PFSK-1 (cell line): ENCODE results near the gene CORO2B.

Experiments used
- FOXP2 ChIP-seq: optimal IDR thresholded peaks from 2 replicates; pipeline ENCODE3; 2011; ENCODE audit warnings: borderline replicate concordance, control low read depth, inconsistent platforms; ENCODE audit not compliant: insufficient read depth; ENCODE audit errors: extremely low read length, extremely low read depth
- POLR2AphosphoS5 ChIP-seq: IDR thresholded peaks from 2 replicates; pipeline ENCODE4 v1.6.1; 2012; ENCODE audit warnings: low read depth, mild to moderate bottlenecking, control low read depth, low read length, moderate library complexity
- SIN3A ChIP-seq: IDR thresholded peaks from 2 replicates; pipeline ENCODE4 v1.6.1; 2012; ENCODE audit warnings: mild to moderate bottlenecking, low read length, moderate library complexity, borderline replicate concordance; ENCODE audit not compliant: insufficient read depth
- TAF1 ChIP-seq: IDR thresholded peaks from 2 replicates; pipeline ENCODE4 v1.6.1; 2012; ENCODE audit warnings: low read length, control low read depth, borderline replicate concordance; ENCODE audit not compliant: insufficient read depth
- TF ChIP-seq, protein P1 (sequence below), 2 experiments: IDR thresholded peaks; 2 replicates each; pipeline versions ENCODE4 v1.6.1 to v1.8.0; 2011 to 2012; ENCODE audit warnings: low read depth in 2 of 2, low read length in 2 of 2, control low read depth in 1 of 2, inconsistent platforms in 1 of 2, mild to moderate bottlenecking in 1 of 2, moderate library complexity in 1 of 2; ENCODE audit not compliant: insufficient read depth in 1 of 2

The CORO2B gene

DNA sequence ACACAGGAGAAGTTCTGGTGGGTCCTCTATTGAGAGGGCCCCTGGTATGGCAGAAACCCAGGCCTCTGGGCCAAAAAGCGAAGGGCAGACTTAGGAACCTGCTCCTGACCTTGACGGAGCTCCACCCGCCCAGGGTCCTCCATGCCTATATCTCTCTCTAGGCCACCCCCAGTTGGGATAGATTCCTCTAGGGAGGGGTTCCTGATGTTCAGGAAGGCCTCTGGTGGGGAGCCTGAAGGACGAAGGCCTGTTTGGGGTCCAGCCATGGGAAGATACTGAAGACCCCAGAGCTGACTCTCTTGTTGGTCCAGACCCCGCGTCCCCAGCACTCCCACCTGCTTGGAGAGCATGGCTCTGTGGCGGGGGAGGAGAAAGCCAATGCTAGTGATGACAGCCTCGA is 104.2 kb downstream of the CORO2B start:
- TF ChIP-seq FOXP2: no peak
- no peak for TF ChIP-seq SIN3A
- TF ChIP-seq POLR2AphosphoS5: no peak
- TF ChIP-seq, protein P1, sequence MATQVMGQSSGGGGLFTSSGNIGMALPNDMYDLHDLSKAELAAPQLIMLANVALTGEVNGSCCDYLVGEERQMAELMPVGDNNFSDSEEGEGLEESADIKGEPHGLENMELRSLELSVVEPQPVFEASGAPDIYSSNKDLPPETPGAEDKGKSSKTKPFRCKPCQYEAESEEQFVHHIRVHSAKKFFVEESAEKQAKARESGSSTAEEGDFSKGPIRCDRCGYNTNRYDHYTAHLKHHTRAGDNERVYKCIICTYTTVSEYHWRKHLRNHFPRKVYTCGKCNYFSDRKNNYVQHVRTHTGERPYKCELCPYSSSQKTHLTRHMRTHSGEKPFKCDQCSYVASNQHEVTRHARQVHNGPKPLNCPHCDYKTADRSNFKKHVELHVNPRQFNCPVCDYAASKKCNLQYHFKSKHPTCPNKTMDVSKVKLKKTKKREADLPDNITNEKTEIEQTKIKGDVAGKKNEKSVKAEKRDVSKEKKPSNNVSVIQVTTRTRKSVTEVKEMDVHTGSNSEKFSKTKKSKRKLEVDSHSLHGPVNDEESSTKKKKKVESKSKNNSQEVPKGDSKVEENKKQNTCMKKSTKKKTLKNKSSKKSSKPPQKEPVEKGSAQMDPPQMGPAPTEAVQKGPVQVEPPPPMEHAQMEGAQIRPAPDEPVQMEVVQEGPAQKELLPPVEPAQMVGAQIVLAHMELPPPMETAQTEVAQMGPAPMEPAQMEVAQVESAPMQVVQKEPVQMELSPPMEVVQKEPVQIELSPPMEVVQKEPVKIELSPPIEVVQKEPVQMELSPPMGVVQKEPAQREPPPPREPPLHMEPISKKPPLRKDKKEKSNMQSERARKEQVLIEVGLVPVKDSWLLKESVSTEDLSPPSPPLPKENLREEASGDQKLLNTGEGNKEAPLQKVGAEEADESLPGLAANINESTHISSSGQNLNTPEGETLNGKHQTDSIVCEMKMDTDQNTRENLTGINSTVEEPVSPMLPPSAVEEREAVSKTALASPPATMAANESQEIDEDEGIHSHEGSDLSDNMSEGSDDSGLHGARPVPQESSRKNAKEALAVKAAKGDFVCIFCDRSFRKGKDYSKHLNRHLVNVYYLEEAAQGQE (IDR thresholded peaks at IDR 0.05; ENCODE audit: insufficient read depth in 1 of 2, low read depth in 2 of 2, low read length in 2 of 2): no peak
- no peak for TF ChIP-seq TAF1

DNA sequence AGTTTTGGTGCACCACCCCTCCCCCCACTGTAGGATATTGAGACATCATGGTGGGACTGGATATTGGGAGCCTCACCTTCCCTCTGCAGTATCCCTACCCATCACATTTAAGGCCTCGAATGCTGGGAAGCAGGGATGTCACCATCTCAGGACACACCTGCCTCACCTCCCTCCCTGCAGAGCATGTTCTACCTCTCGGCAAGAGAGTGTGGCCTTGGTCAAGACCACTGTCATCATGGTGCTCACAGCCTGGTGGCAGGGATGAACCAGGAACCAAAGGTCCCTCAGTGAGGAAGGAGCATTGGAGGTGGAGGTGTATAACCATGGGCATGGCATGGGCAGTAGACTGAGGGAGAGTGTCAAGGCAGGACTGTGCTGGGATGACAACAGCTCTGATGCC is 104.8 kb downstream of the CORO2B start:
- TF ChIP-seq, protein P1 (IDR thresholded peaks at IDR 0.05; ENCODE audit: insufficient read depth in 1 of 2, low read depth in 2 of 2, low read length in 2 of 2): no peak
- TF ChIP-seq SIN3A (no peak), POLR2AphosphoS5 (no peak), FOXP2 (no peak), TAF1 (no peak)

DNA sequence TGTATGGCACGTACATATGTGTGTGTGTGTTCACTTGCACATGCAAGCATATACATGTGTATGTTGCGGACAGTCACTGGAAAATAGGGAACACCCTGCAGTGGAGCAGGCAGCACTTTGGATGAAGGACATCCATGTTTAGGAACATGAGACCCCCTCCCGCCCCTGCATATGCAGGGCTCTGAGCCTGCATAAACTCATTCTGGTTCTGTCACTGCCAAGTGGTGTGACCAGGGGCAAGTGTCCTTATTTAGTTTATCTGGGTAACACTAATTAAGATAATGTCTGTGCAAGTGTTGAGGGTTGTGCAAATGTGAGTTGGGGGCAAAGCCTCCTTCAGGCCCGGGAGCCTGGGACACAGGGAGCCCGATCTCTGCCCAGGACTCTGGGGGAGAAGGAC is 105.7 kb downstream of the CORO2B start:
- TF ChIP-seq, protein P1 (IDR thresholded peaks at IDR 0.05; ENCODE audit: insufficient read depth in 1 of 2, low read depth in 2 of 2, low read length in 2 of 2): no peak
- no peak for TF ChIP-seq TAF1
- no peak for TF ChIP-seq FOXP2
- no peak for TF ChIP-seq SIN3A
- TF ChIP-seq POLR2AphosphoS5: no peak

GRCh38 chr15:68687136-68687735 is 108.4 kb downstream of the CORO2B start:
- TF ChIP-seq POLR2AphosphoS5 (no peak), TAF1 (no peak), FOXP2 (no peak), SIN3A (no peak)
- TF ChIP-seq, protein P1 (IDR thresholded peaks at IDR 0.05; ENCODE audit: insufficient read depth in 1 of 2, low read depth in 2 of 2, low read length in 2 of 2): no peak
